ENCODE measurements around the gene ADAMTS13. TPM values are rescaled to one million over a fixed set of nuclear protein-coding genes. Genes with fewer than 3 reads are reported as not detected.
A peak's percentile ranks its signal among the peaks of the same experiment; 100 is the strongest.

Gene ADAMTS13
- total and polyA plus RNA-seq, 10 donors, result 1.1 to 4.8 (median 2.7) TPM

- H3K36me3 ChIP-seq, result no peaks in the 10 kb centered on the region
- no peak for DNase-seq
- peaks cover 0 to 3% (median 0%) of the 10 kb centered on the region in 7 donors for H3K27me3 ChIP-seq (replicated peaks in 1 of 7)
- 88 to 97% (median 93%) methylated on average over 17 of the region's 17 CpGs for WGBS, 5 donors
- no peak overlapping the region for H3K27ac ChIP-seq
- intact Hi-C loops (cut with DNase I; ENCODE audit: low total_unique reads), result no loop called here
- peaks cover 0 to 8% (median 0%) of the 10 kb centered on the region in 6 donors for H3K4me1 ChIP-seq
- TF ChIP-seq POLR2AphosphoS5 (IDR thresholded peaks at IDR 0.05), result no peak
- TF ChIP-seq CTCF (IDR thresholded peaks at IDR 0.05 in 8 of 11, conservative IDR thresholded peaks at IDR 0.05 in 3 of 11), result no peak
- TF ChIP-seq POLR2A (IDR thresholded peaks at IDR 0.05), result no peak
- H3K4me3 ChIP-seq, result no peak overlapping the region
- no peaks in the 10 kb centered on the region for H3K9me3 ChIP-seq
These were observed 37.3 kb upstream of the ADAMTS13 start for GRCh38 chr9:133384736-133385321.

DNA sequence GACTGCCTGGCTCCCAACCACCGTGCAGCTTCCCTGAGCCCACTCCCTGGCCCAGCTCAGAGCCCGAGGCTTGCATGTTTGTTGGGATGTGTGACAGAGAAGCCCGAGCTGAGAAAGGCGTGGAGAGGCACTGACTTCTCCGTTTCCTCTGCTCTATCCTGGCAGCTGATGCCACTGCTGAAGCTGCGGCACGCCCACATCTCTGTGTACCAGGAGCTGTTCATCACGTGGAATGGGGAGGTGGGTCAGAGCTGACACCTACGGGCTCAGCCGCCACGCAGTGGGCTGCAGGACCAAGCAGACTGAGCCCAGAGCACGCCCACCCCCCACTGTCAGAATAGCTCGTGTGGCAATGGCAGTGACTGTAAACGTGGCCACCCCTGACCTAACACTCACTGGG is 36.7 kb upstream of the ADAMTS13 start:
- no peak for DNase-seq
- no peak for TF ChIP-seq CTCF (IDR thresholded peaks at IDR 0.05 in 8 of 11, conservative IDR thresholded peaks at IDR 0.05 in 3 of 11)
- no peak for TF ChIP-seq POLR2A (IDR thresholded peaks at IDR 0.05)
- TF ChIP-seq POLR2AphosphoS5 (IDR thresholded peaks at IDR 0.05), result no peak
- H3K27me3 ChIP-seq (replicated peaks in 1 of 7), result peaks cover 0 to 6% (median 0%) of the 10 kb centered on the region in 7 donors
- H3K9me3 ChIP-seq, result no peaks in the 10 kb centered on the region
- 78 to 93% (median 90%) methylated on average over 3 to 14 of the region's 14 CpGs for WGBS, 5 donors
- no peak overlapping the region for H3K27ac ChIP-seq
- intact Hi-C loops (cut with DNase I; ENCODE audit: low total_unique reads), result no loop called here
- peaks cover 0 to 8% (median 0%) of the 10 kb centered on the region in 6 donors for H3K4me1 ChIP-seq
- no peaks in the 10 kb centered on the region for H3K36me3 ChIP-seq
- H3K4me3 ChIP-seq, result no peak overlapping the region

DNA sequence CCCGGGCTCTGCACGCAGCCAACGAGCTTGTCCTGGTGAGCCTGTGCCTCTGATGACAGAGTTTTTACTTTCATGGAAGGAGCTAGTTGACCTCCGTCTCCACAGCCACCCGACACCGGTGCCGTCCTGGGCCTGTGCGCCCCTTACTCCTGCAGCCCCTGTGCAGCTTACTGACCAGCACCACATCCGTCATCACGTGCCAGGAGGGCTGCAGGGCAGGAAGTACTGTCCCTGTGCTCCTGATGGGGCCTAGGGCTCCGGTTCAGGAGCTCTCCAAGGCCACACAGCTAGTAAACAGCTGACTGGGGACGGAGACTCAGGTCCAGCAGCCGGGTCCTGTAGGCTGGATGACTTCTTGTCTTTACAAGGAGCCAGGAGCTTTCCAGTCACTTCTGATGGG is 35.8 kb upstream of the ADAMTS13 start:
- intact Hi-C loops (cut with DNase I; ENCODE audit: low total_unique reads), result no loop called here
- WGBS, 5 donors, result 70 to 82% (median 74%) methylated on average over 4 to 13 of the region's 13 CpGs
- no peak overlapping the region for H3K4me3 ChIP-seq
- DNase-seq, result no peak
- no peaks in the 10 kb centered on the region for H3K9me3 ChIP-seq
- no peak overlapping the region for H3K27ac ChIP-seq
- H3K27me3 ChIP-seq (replicated peaks in 1 of 7), result peaks cover 0 to 13% (median 0%) of the 10 kb centered on the region in 7 donors
- peaks cover 0 to 8% (median 0%) of the 10 kb centered on the region in 6 donors for H3K4me1 ChIP-seq
- TF ChIP-seq POLR2A (IDR thresholded peaks at IDR 0.05), result no peak
- no peak for TF ChIP-seq CTCF (IDR thresholded peaks at IDR 0.05 in 8 of 11, conservative IDR thresholded peaks at IDR 0.05 in 3 of 11)
- peak in 1 of 3 donors; percentile 22 for TF ChIP-seq POLR2AphosphoS5 (IDR thresholded peaks at IDR 0.05)
- no peaks in the 10 kb centered on the region for H3K36me3 ChIP-seq

DNA sequence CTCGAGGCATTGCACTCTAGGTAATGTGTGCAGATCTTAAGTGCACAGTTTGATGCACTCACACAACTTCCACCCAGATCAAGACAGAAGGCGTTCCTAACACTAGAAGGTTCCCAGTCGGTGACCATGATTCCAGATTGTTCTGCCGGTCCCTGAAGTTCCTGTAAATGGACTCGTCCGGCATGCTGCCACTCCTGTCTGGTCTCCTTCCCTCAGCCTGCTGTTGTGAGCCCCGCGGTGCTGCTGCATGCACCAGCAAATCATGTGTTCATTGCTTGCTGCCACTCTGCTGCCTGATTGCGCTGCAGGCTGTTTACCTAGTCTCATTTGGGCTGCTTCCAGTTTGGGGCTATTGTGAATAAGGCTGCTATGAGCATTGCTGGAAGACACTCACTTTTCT is 34.5 kb upstream of the ADAMTS13 start:
- no peak overlapping the region for H3K4me3 ChIP-seq
- H3K4me1 ChIP-seq, result peaks cover 0 to 8% (median 0%) of the 10 kb centered on the region in 6 donors
- H3K9me3 ChIP-seq, result no peaks in the 10 kb centered on the region
- TF ChIP-seq CTCF (IDR thresholded peaks at IDR 0.05 in 8 of 11, conservative IDR thresholded peaks at IDR 0.05 in 3 of 11) (no peak), POLR2A (IDR thresholded peaks at IDR 0.05) (no peak), POLR2AphosphoS5 (IDR thresholded peaks at IDR 0.05) (no peak)
- H3K27me3 ChIP-seq (replicated peaks in 1 of 7), result peaks cover 0 to 19% (median 0%) of the 10 kb centered on the region in 7 donors
- H3K36me3 ChIP-seq, result no peaks in the 10 kb centered on the region
- H3K27ac ChIP-seq, result no peak overlapping the region
- intact Hi-C loops (cut with DNase I; ENCODE audit: low total_unique reads), result no loop called here
- DNase-seq, result no peak
- 82 to 95% (median 91%) methylated on average over 9 of the region's 9 CpGs for WGBS, 5 donors
